Measurements from ENCODE around the gene ATP13A3.

- TF ChIP-seq POLR2A (IDR thresholded peaks at IDR 0.05; ENCODE audit: low read length) (no peak), GATA1 (IDR thresholded peaks at IDR 0.05; ENCODE audit: low read depth, low read length) (no peak)
Observed at GRCh38 chr3:194401346-194401745, 85.5 kb downstream of the ATP13A3 start.
